Activated naive CD4-positive, alpha-beta T cell treated with anti-CD3 and anti-CD28 coated beads, Interleukin-2, amount 50 U/mL, for 72 hours (primary cell): ENCODE data around the gene ELMO1. TPM values are rescaled to one million over a fixed set of nuclear protein-coding genes. Genes with fewer than 3 reads are reported as not detected.

Experiments
- ATAC-seq, 2 donors: fragments of 150-1000 bp; cut with Tn5 transposase; 2 replicates each; pipeline ENCODE4 v1.10.0; 2021; ENCODE audit warnings: mild to moderate bottlenecking in 2 of 2, moderate library complexity in 2 of 2
- DNase-seq, 2 donors: peaks; one replicate each; pipeline ENCODE4 v3.0.0; 2021 to 2022; ENCODE audit warnings: low spot score in 2 of 2
- H3K27ac Mint-ChIP-seq, 2 donors: one replicate each; pipeline ENCODE4 v1.8.0; 2022; ENCODE audit warnings: mild to moderate bottlenecking in 2 of 2, mixed read lengths in 2 of 2
- H3K36me3 Mint-ChIP-seq, 2 donors: one replicate each; pipeline ENCODE4 v1.8.0; 2022; ENCODE audit warnings: mixed read lengths in 2 of 2
- H3K9me3 Mint-ChIP-seq, 2 donors: one replicate each; pipeline ENCODE4 v1.8.0; 2022; ENCODE audit warnings: mixed read lengths in 2 of 2
- total RNA-seq, 2 donors: library from RNA; stranded (reverse); gene quantifications; one replicate each; pipeline ENCODE4 v1.2.3, GENCODE V29; 2022

ELMO1 gene
- total RNA-seq, 2 donors from 2014 or later: 137 to 167 TPM

GRCh38 chr7:37427276-37427940, 21.3 kb downstream of the ELMO1 start:
- Mint-ChIP-seq H3K36me3 (peaks cover 12 to 47% of the 10 kb centered on the region in 2 donors), H3K9me3 (no peaks in the 10 kb centered on the region), H3K27ac (no peak overlapping the region)
- DNase-seq (no peak), ATAC-seq (peak in 1 of 2 donors; percentile 57)

- no peaks in the 10 kb centered on the region for H3K9me3 Mint-ChIP-seq
- ATAC-seq (no peak), DNase-seq (no peak)
- peaks cover 12 to 42% of the 10 kb centered on the region in 2 donors for H3K36me3 Mint-ChIP-seq
- H3K27ac Mint-ChIP-seq: no peak overlapping the region
These were observed 23.2 kb downstream of the ELMO1 start for GRCh38 chr7:37425498-37425897.

- Mint-ChIP-seq H3K36me3 (peaks cover 12 to 37% of the 10 kb centered on the region in 2 donors), H3K27ac (peak overlapping the region in 1 of 2 donors; percentile 29), H3K9me3 (no peaks in the 10 kb centered on the region)
- peak in 1 of 2 donors; percentile 65 for ATAC-seq
- DNase-seq: no peak
These were observed 23.7 kb downstream of the ELMO1 start for GRCh38 chr7:37424995-37425394.

- DNase-seq: no peak
- Mint-ChIP-seq H3K27ac (no peak overlapping the region), H3K36me3 (peaks cover 9 to 33% of the 10 kb centered on the region in 2 donors), H3K9me3 (no peaks in the 10 kb centered on the region)
- ATAC-seq: peak; percentile 57
These were observed 24.1 kb downstream of the ELMO1 start for GRCh38 chr7:37424521-37424920.

- Mint-ChIP-seq H3K27ac (no peak overlapping the region), H3K9me3 (no peaks in the 10 kb centered on the region), H3K36me3 (peaks cover 0 to 38% of the 10 kb centered on the region in 2 donors)
- DNase-seq (no peak), ATAC-seq (no peak)
These were observed 26.7 kb downstream of the ELMO1 start for GRCh38 chr7:37421861-37422500.

- no peaks in the 10 kb centered on the region for H3K9me3 Mint-ChIP-seq
- H3K36me3 Mint-ChIP-seq: peaks cover 0 to 40% of the 10 kb centered on the region in 2 donors
- no peak for ATAC-seq
- H3K27ac Mint-ChIP-seq: no peak overlapping the region
- no peak for DNase-seq
These were observed 27.5 kb downstream of the ELMO1 start for GRCh38 chr7:37420946-37421695.

- DNase-seq: no peak
- Mint-ChIP-seq H3K27ac (peak overlapping the region in 1 of 2 donors; percentile 32), H3K36me3 (peaks cover 0 to 51% of the 10 kb centered on the region in 2 donors), H3K9me3 (no peaks in the 10 kb centered on the region)
- no peak for ATAC-seq
These were observed 29.2 kb downstream of the ELMO1 start for GRCh38 chr7:37419496-37419895.

GRCh38 chr7:37418381-37418780, 30.3 kb downstream of the ELMO1 start:
- ATAC-seq: no peak
- DNase-seq: no peak
- Mint-ChIP-seq H3K36me3 (peaks cover under 1 to 51% of the 10 kb centered on the region in 2 donors), H3K27ac (peak overlapping the region in 1 of 2 donors; percentile 1), H3K9me3 (peaks cover 0 to under 1% of the 10 kb centered on the region in 2 donors)

GRCh38 chr7:37417107-37417474, 31.6 kb downstream of the ELMO1 start:
- ATAC-seq: no peak
- no peak for DNase-seq
- Mint-ChIP-seq H3K27ac (peak overlapping the region in 1 of 2 donors; percentile 81), H3K9me3 (peaks cover 3 to 5% of the 10 kb centered on the region in 2 donors), H3K36me3 (peaks cover 4 to 64% of the 10 kb centered on the region in 2 donors)

GRCh38 chr7:37416378-37417106, 32.1 kb downstream of the ELMO1 start:
- no peak for ATAC-seq
- H3K9me3 Mint-ChIP-seq: peaks cover 3 to 8% of the 10 kb centered on the region in 2 donors
- peak overlapping the region in 1 of 2 donors; percentile 81 for H3K27ac Mint-ChIP-seq
- peaks cover 4 to 70% of the 10 kb centered on the region in 2 donors for H3K36me3 Mint-ChIP-seq
- DNase-seq: no peak

GRCh38 chr7:37415629-37416028, 33.0 kb downstream of the ELMO1 start:
- no peak overlapping the region for H3K27ac Mint-ChIP-seq
- no peak for DNase-seq

GRCh38 chr7:37414352-37414983, 34.2 kb downstream of the ELMO1 start:
- Mint-ChIP-seq H3K9me3 (peaks cover 3 to 8% of the 10 kb centered on the region in 2 donors), H3K27ac (no peak overlapping the region), H3K36me3 (peaks cover 4 to 70% of the 10 kb centered on the region in 2 donors)
- ATAC-seq (no peak), DNase-seq (no peak)

More at GRCh38 chr7:37415629-37416028, 33.0 kb downstream of the ELMO1 start:
- no peak for ATAC-seq
- H3K9me3 Mint-ChIP-seq: peaks cover 3 to 8% of the 10 kb centered on the region in 2 donors
- H3K36me3 Mint-ChIP-seq: peaks cover 4 to 70% of the 10 kb centered on the region in 2 donors

GRCh38 chr7:37411444-37412034, 37.1 kb downstream of the ELMO1 start:
- Mint-ChIP-seq H3K9me3 (peaks cover 3 to 8% of the 10 kb centered on the region in 2 donors), H3K36me3 (peaks cover 4 to 47% of the 10 kb centered on the region in 2 donors), H3K27ac (peak overlapping the region; percentile 88 to 96)
- DNase-seq: peak in 1 of 2 donors; percentile 22
- ATAC-seq: peak; percentile 30 to 66

- Mint-ChIP-seq H3K36me3 (peaks cover 4 to 46% of the 10 kb centered on the region in 2 donors), H3K9me3 (peaks cover 3 to 8% of the 10 kb centered on the region in 2 donors), H3K27ac (peak overlapping the region; percentile 88 to 96)
- ATAC-seq (peak; percentile 52 to 63), DNase-seq (peak in 1 of 2 donors; percentile 23)
These were observed 38.1 kb downstream of the ELMO1 start for GRCh38 chr7:37410305-37411229.

GRCh38 chr7:37409461-37409860, 39.2 kb downstream of the ELMO1 start:
- peaks cover 3 to 8% of the 10 kb centered on the region in 2 donors for H3K9me3 Mint-ChIP-seq
- no peak for DNase-seq
- ATAC-seq: no peak
- peak overlapping the region; percentile 67 to 88 for H3K27ac Mint-ChIP-seq
- H3K36me3 Mint-ChIP-seq: peaks cover 4 to 39% of the 10 kb centered on the region in 2 donors
